WI38 (cell line): Measurements from ENCODE around the gene C6orf62.
"Not testable (repeated sequence)": the region's sequence is repeated elsewhere in the genome, so short reads cannot be mapped to it uniquely, and the experiment has no call there.

Source experiments
- H3K4me3 ChIP-seq: 2 replicates; pipeline ENCODE4 v1.5.1; 2011; ENCODE audit warnings: low read depth, mild to moderate bottlenecking, control low read depth, low read length
- TF ChIP-seq, protein P1 (sequence below): IDR thresholded peaks from 2 replicates; pipeline ENCODE4 v1.5.1; 2012; ENCODE audit warnings: low read depth, mild to moderate bottlenecking, control low read depth, low read length

C6orf62 gene

DNA sequence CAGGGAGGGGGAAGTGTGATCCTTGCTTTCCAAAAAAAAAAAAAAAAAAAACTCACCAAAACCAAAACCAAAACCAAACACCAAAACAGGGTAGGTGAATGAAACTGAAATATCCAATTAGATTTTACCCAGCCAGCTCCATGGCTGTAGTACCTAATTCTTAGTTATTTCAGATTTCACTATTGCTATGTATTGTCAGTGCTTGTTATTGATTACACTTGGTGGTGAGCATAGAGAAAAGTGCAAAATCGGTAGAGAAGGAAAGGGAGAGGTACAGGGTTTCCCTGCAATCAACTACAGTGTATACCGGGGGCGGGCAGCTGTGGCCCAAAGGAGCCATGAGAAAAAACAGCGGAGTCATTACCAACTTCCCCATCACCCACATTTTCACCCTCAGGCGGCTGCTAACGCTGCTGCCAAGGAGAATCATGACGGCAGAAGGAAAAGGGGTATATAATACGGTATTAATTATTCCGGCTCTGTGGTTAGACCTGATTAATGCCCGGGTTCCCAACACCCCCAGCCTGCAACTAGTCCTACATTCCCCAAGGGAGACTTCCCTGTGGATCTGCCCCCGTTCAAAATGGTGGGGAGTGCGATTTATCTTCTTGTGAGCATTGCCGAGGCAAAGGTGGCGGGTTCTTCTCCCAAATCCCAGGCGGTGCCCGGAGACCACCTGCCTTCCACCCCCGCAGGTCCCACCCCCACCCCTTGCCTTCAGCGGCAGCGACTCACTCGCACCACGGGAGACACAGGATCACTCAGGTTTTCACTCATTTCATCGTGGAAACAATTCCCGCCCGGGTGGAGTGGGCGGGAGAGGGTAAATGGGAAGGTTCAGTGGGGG is at the start of gene C6orf62:
TSS of gene C6orf62 (minus strand) at position 30 of the 847 bp plus-strand sequence. CDS start 486 bp downstream, outside the sequence.
- peak within 1 kb of the TSS; percentile 96 for H3K4me3 ChIP-seq

DNA sequence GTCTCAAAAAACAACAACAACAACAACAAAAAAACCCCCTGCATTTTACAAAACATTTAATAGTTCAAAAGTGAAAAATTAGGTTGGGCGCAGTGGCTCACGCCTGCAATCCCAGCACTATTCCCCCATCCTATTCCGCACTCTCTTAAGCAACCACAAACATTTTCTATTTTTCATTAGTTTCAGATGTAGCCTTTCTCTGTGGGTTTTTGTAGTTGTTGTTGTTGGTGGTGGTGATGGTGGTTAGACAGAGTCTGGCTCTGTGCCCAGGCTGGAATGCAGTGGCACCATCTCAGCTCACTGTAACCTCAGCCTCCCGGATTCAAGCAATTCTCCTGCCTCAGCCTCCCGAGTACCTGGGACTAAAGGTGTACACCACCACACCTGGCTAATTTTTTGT is 49.4 kb upstream of the C6orf62 start:
- TF ChIP-seq, protein P1, sequence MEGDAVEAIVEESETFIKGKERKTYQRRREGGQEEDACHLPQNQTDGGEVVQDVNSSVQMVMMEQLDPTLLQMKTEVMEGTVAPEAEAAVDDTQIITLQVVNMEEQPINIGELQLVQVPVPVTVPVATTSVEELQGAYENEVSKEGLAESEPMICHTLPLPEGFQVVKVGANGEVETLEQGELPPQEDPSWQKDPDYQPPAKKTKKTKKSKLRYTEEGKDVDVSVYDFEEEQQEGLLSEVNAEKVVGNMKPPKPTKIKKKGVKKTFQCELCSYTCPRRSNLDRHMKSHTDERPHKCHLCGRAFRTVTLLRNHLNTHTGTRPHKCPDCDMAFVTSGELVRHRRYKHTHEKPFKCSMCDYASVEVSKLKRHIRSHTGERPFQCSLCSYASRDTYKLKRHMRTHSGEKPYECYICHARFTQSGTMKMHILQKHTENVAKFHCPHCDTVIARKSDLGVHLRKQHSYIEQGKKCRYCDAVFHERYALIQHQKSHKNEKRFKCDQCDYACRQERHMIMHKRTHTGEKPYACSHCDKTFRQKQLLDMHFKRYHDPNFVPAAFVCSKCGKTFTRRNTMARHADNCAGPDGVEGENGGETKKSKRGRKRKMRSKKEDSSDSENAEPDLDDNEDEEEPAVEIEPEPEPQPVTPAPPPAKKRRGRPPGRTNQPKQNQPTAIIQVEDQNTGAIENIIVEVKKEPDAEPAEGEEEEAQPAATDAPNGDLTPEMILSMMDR: no peak
- H3K4me3 ChIP-seq: no peak overlapping the region

More for the DNA sequence above, at the start of gene C6orf62:
- TF ChIP-seq, protein P1: no peak

DNA sequence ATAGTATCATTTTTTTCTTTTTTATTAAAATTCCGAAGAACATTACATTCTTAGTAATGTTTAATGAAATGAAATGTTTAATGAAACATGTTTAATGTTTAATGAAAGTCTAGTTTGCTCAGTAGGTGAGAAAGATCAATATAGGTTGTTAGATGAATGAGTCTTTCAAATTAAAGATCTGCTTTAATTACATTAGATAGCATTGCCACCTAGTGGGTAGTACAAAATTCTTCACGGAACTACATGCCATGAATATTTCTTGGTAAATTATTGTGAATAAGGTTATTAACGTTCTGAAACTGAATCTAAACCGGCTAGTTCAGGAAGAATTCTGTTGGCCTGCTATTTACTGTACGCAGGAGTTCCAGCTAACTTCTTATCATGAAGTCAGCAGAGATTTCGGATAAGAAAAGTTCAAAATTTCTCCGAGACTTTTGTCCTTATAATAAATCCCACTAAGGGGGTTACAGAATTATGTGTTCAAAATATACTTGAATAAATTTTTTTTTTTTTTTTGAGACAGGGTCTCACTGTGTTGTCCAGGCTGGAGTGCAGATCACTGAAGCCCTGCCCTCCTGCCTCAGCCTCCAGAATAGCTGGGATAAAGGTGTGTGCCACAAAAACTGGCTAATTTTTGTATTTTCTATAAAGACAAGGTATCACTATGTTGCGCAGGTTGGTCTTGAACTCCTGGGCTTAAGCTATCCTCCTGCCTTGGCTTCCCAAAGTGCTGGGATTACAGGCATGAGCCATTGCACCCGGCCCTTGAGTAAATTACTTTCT is 47.9 kb upstream of the C6orf62 start:
- H3K4me3 ChIP-seq: no peak overlapping the region
- TF ChIP-seq, protein P1: no peak

DNA sequence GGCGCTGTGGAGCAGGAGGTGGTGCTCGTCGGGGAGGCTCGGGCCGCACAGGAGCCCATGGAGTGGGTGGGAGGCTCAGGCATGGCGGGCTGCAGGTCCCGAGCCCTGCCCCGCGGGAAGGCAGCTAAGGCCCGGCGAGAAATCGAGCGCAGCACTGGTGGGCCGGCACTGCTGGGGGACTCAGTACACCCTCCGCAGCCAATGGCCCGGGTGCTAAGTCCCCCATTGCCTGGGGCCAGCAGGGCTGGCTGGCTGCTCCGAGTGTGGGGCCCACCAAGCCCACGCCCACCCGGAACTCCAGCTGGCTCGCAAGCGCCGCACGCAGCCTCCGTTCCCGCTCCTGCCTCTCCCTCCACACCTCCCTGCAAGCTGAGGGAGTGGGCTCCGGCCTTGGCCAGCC is 47.0 kb upstream of the C6orf62 start:
- not testable (repeated sequence) for H3K4me3 ChIP-seq

DNA sequence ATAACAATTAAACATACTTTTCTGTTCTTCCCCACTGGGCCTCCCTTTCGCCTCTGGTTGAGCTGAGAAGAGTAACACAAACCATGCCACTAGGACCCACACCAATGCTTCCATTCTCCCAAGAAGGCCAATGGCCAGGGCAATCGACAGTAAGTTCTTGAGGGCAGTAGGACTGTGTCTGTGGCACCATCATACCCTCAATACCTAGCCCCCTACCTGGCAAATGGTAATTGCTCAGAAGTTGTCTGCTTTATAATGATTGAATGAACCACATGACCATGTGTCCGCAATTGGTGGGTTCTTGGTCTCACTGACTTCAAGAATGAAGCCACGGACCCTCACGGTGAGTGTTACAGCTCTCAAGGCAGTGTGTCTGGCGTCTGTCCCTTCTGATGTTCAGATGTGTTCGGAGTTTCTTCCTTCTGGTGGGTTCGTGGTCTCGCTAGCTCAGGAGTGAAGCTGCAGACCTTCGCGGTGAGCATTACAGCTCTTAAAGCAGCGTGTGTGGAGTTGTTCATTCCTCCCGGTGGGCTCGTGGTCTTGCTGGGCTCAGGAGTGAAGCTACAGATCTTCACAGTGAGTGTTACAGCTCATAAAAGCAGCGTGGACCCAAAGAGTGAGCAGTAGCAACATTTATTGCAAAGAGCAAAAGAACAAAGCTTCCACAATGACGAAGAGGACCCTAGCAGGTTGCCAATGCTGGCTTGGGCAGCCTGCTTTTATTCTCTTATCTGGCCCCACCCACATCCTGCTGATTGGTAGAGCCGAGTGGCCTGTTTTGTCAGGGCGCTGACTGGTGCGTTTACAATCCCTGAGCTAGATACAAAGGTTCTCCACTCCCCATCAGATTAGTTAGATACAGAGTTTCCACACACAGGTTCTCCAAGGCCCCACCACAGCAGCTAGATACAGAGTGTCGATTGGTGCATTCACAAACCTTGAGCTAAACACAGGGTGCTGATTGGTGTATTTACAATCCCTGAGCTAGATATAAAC is 46.2 kb upstream of the C6orf62 start:
- H3K4me3 ChIP-seq: not testable (repeated sequence)

DNA sequence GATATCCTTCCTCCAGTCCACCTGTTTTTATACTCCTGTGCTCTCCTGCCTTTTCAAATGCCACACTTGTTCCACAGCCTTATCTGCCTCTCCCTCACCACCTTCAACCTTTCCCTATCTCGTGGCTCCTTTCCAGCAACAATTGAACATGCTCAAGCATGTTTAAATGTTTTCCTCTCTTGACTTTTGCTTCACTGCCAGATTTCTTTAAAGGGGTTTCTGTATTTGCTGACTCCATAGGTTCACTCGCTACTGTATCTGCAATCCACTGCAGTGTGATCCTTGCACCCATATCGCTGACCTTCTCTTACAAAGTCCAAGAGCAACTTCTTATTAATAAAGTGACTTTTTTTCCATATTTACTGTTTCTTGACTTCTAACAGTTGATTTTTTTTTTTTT is 44.6 kb upstream of the C6orf62 start:
- no peak overlapping the region for H3K4me3 ChIP-seq
- TF ChIP-seq, protein P1: no peak

DNA sequence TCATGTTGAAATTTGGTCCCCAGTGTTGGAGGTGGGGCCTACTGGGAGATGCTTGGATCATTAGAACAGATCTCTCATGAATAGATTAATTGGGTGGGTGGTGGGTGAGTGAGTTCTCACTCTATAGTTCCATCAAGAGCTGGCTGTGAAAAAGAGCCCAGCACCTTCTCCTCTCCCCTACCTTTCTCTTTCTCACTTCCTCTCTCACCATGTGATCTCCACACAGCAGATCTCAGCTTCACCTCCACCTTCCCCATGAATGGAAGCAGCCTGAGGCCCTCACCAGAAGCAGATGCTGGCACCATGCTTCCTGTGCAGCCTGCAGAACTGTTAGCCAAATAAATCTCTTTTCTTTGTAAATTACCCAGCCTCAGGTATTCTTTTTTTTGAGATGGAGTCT is 42.9 kb upstream of the C6orf62 start:
- H3K4me3 ChIP-seq: no peak overlapping the region
- TF ChIP-seq, protein P1: no peak
